H1 (cell line): ENCODE data around the gene RPRD1A. TPM values are rescaled to one million over a fixed set of nuclear protein-coding genes. Genes with fewer than 3 reads are reported as not detected.

Source experiments
- CTCF ChIA-PET: fragments of 300-600 bp; sonication (Branson Sonifier 250); formaldehyde crosslinking; loops from one replicate; lab custom pipeline; 2021; ENCODE audit not compliant: partially characterized antibody; lab: Charles Lee
- POLR2A ChIA-PET: fragments of 300-600 bp; sonication (Branson Sonifier 250); formaldehyde crosslinking; loops from one replicate; lab custom pipeline; 2021; ENCODE audit warnings: inconsistent platforms; ENCODE audit not compliant: partially characterized antibody; lab: Charles Lee
- DNase-seq, 2 experiments: peaks; one replicate each; pipeline versions ENCODE4 v3.0.0 to v3.0.0-alpha.2; 2010 to 2022; ENCODE audit warnings: low spot score in 2 of 2, low read depth in 1 of 2, mixed read lengths in 1 of 2
- FAIRE-seq: peaks from 2 replicates; lab custom pipeline; 2011; peaks lifted over from hg19 to GRCh38; lab: Jason Lieb, UNC
- H2AFZ ChIP-seq: 2 replicates; pipeline ENCODE4 v1.8.1; 2012; ENCODE audit warnings: low read length, inconsistent platforms
- H2AK5ac ChIP-seq: 2 replicates; pipeline ENCODE4 v1.6.1; 2013; ENCODE audit warnings: low read depth, low read length
- H2BK120ac ChIP-seq: replicated peaks from 2 replicates; pipeline ENCODE3; 2013; ENCODE audit warnings: low read depth, low read length, inconsistent platforms
- H2BK12ac ChIP-seq: 2 replicates; pipeline ENCODE4 v1.6.1; 2013; ENCODE audit warnings: low read depth, low read length
- H2BK15ac ChIP-seq: 2 replicates; pipeline ENCODE4 v1.6.1; 2013; ENCODE audit warnings: low read length
- H2BK20ac ChIP-seq: 2 replicates; pipeline ENCODE4 v1.6.1; 2013; ENCODE audit warnings: low read length
- H2BK5ac ChIP-seq: 2 replicates; pipeline ENCODE4 v1.6.1; 2013; ENCODE audit warnings: low read depth, low read length
- H3K14ac ChIP-seq: 2 replicates; pipeline ENCODE4 v1.6.1; 2013; ENCODE audit warnings: inconsistent platforms; ENCODE audit not compliant: insufficient read length
- H3K18ac ChIP-seq: 2 replicates; pipeline ENCODE4 v1.6.1; 2013; ENCODE audit warnings: low read length; ENCODE audit errors: extremely low read depth
- H3K23ac ChIP-seq: 2 replicates; pipeline ENCODE4 v1.6.1; 2013; ENCODE audit warnings: inconsistent platforms; ENCODE audit not compliant: insufficient read length
- H3K23me2 ChIP-seq: 2 replicates; pipeline ENCODE4 v1.6.1; 2013; ENCODE audit warnings: low read depth, low read length
- H3K27ac ChIP-seq: 2 replicates; pipeline ENCODE4 v1.6.1; 2011; ENCODE audit warnings: low read depth, low read length, inconsistent platforms
- H3K27me3 ChIP-seq, 4 experiments: replicated peaks in 1 of 4; 1 replicate in 1 of 4; 2 replicates in 3 of 4; pipeline versions ENCODE4 v1.6.1 to v1.8.1; 2011 to 2013; ENCODE audit warnings: low read length in 3 of 4, mild to moderate bottlenecking in 3 of 4, inconsistent platforms in 2 of 4, mixed read lengths in 2 of 4, moderate library complexity in 1 of 4; ENCODE audit not compliant: control insufficient read depth in 3 of 4, insufficient read depth in 3 of 4; ENCODE audit errors: extremely low read depth in 1 of 4
- H3K36me3 ChIP-seq, 4 experiments: 2 replicates each; pipeline versions ENCODE4 v1.6.1 to v1.8.1; 2011 to 2013; ENCODE audit warnings: mild to moderate bottlenecking in 4 of 4, low read length in 3 of 4, moderate library complexity in 2 of 4, control low read depth in 1 of 4, inconsistent platforms in 1 of 4; ENCODE audit not compliant: insufficient read depth in 4 of 4, control insufficient read depth in 2 of 4
- H3K4ac ChIP-seq: replicated peaks from 2 replicates; pipeline ENCODE3; 2013; ENCODE audit warnings: low read length, low read depth, mixed read lengths, inconsistent platforms; ENCODE audit not compliant: insufficient read length
- H3K4me1 ChIP-seq, 4 experiments: replicated peaks in 1 of 4; 1 replicate in 1 of 4; 2 replicates in 3 of 4; pipeline versions ENCODE4 v1.6.1 to v1.8.1; 2011 to 2013; ENCODE audit warnings: low read length in 3 of 4, inconsistent platforms in 2 of 4, mixed read lengths in 1 of 4; ENCODE audit not compliant: insufficient read depth in 4 of 4, control insufficient read depth in 3 of 4
- H3K4me2 ChIP-seq, 2 experiments: 2 replicates each; pipeline versions ENCODE4 v1.6.1 to v1.8.1; 2011 to 2013; ENCODE audit warnings: low read depth in 2 of 2, low read length in 2 of 2, control low read depth in 1 of 2, inconsistent platforms in 1 of 2, mild to moderate bottlenecking in 1 of 2; ENCODE audit not compliant: insufficient read depth in 1 of 2
- H3K4me3 ChIP-seq, 4 experiments: fragments of 200-600, 300-600 bp in 1 of 4; sonication (generic), shearing (Covaris generic), sonication (Bioruptor Twin) in 1 of 4; 2 replicates each; pipeline versions ENCODE4 v1.5.1 to v1.8.1; 2011 to 2016; ENCODE audit warnings: low read length in 4 of 4, low read depth in 3 of 4, control low read depth in 2 of 4, inconsistent platforms in 2 of 4, mild to moderate bottlenecking in 2 of 4, mixed read lengths in 1 of 4, moderate library complexity in 1 of 4; ENCODE audit not compliant: insufficient read depth in 2 of 4; ENCODE audit errors: extremely low read depth in 1 of 4
- H3K56ac ChIP-seq: replicated peaks from 2 replicates; pipeline ENCODE3; 2013; ENCODE audit warnings: low read depth, mild to moderate bottlenecking, mixed read lengths, low read length, inconsistent platforms; ENCODE audit not compliant: insufficient read length
- H3K79me1 ChIP-seq: 2 replicates; pipeline ENCODE4 v1.6.1; 2013; ENCODE audit warnings: low read depth, low read length, control low read depth
- H3K79me2 ChIP-seq, 2 experiments: 2 replicates each; pipeline versions ENCODE4 v1.6.1 to v1.8.1; 2012 to 2013; ENCODE audit warnings: low read length in 2 of 2, mild to moderate bottlenecking in 2 of 2, inconsistent platforms in 1 of 2; ENCODE audit not compliant: insufficient read depth in 2 of 2, control insufficient read depth in 1 of 2
- H3K9ac ChIP-seq, 4 experiments: replicated peaks in 1 of 4; 1 replicate in 1 of 4; 2 replicates in 3 of 4; pipeline versions ENCODE4 v1.6.1 to v1.8.1; 2011 to 2013; ENCODE audit warnings: low read depth in 3 of 4, low read length in 3 of 4, control low read depth in 2 of 4, mild to moderate bottlenecking in 2 of 4, moderate library complexity in 2 of 4, inconsistent platforms in 1 of 4; ENCODE audit errors: extremely low read depth in 1 of 4
- H3K9me3 ChIP-seq, 2 experiments: 2 replicates each; pipeline versions ENCODE4 v1.6.1 to v1.8.1; 2012 to 2013; ENCODE audit warnings: mild to moderate bottlenecking in 2 of 2, moderate library complexity in 2 of 2, control low read depth in 1 of 2, inconsistent platforms in 1 of 2, low read depth in 1 of 2, low read length in 1 of 2, mixed read lengths in 1 of 2; ENCODE audit not compliant: insufficient read depth in 2 of 2
- H4K20me1 ChIP-seq, 2 experiments: replicated peaks in 1 of 2; 2 replicates each; pipeline versions ENCODE3 to v1.8.1; 2011 to 2013; ENCODE audit warnings: inconsistent platforms in 2 of 2, low read length in 2 of 2, mild to moderate bottlenecking in 1 of 2; ENCODE audit not compliant: insufficient read depth in 2 of 2, control insufficient read depth in 1 of 2
- H4K5ac ChIP-seq: 2 replicates; pipeline ENCODE4 v1.6.1; 2013; ENCODE audit warnings: low read length, low read depth, mixed read lengths, inconsistent platforms; ENCODE audit not compliant: insufficient read length
- H4K8ac ChIP-seq: 2 replicates; pipeline ENCODE4 v1.8.0; 2013; ENCODE audit warnings: mild to moderate bottlenecking, moderate library complexity, low read length, inconsistent platforms; ENCODE audit not compliant: insufficient read depth; ENCODE audit errors: extremely low read depth
- H4K91ac ChIP-seq: replicated peaks from 2 replicates; pipeline ENCODE3; 2013; ENCODE audit warnings: low read length, mixed read lengths, inconsistent platforms; ENCODE audit not compliant: insufficient read length
- CTBP2 ChIP-seq: IDR thresholded peaks from 2 replicates; pipeline ENCODE4 v1.7.0; 2011; ENCODE audit warnings: borderline replicate concordance, mild to moderate bottlenecking, moderate library complexity, mixed read lengths, low read length; ENCODE audit not compliant: insufficient read depth, insufficient read length
- E2F6 ChIP-seq: IDR thresholded peaks from 2 replicates; pipeline ENCODE4 v1.6.1; 2012; ENCODE audit warnings: inconsistent platforms
- EP300 ChIP-seq, 2 experiments: IDR thresholded peaks; 1 replicate in 1 of 2; 2 replicates in 1 of 2; pipeline ENCODE4 v1.6.1; 2011 to 2012; ENCODE audit warnings: low read depth in 2 of 2, low read length in 2 of 2, mild to moderate bottlenecking in 2 of 2, borderline replicate concordance in 1 of 2, inconsistent platforms in 1 of 2, moderate library complexity in 1 of 2
- HDAC2 ChIP-seq, 2 experiments: fragments of 300-600 bp in 1 of 2; sonication (generic) in 1 of 2; IDR thresholded peaks; 2 replicates each; pipeline ENCODE4 v1.6.1; 2011 to 2012; ENCODE audit warnings: low read depth in 2 of 2, low read length in 2 of 2, mild to moderate bottlenecking in 2 of 2, moderate library complexity in 2 of 2, borderline replicate concordance in 1 of 2, inconsistent platforms in 1 of 2
- POLR2AphosphoS5 ChIP-seq: IDR thresholded peaks from 2 replicates; pipeline ENCODE4 v1.6.1; 2011; ENCODE audit warnings: low read depth, low read length
- RBBP5 ChIP-seq: IDR thresholded peaks from 2 replicates; pipeline ENCODE4 v1.7.1; 2012; ENCODE audit warnings: low read depth, mild to moderate bottlenecking, inconsistent platforms, low read length, moderate library complexity, borderline replicate concordance
- RXRA ChIP-seq: IDR thresholded peaks from 2 replicates; pipeline ENCODE4 v1.6.1; 2011; ENCODE audit warnings: low read depth, mild to moderate bottlenecking, low read length, moderate library complexity; ENCODE audit not compliant: insufficient read depth
- SIN3A ChIP-seq, 2 experiments: IDR thresholded peaks in 1 of 2; conservative IDR thresholded peaks in 1 of 2; 2 replicates each; pipeline ENCODE4 v1.6.1; 2011 to 2012; ENCODE audit warnings: low read length in 2 of 2, improper control_type of control experiment in 1 of 2, low read depth in 1 of 2, mild to moderate bottlenecking in 1 of 2
- WGBS, 2 experiments: shearing (Covaris generic) in 1 of 2; methylation state at CpG; one replicate each; pipeline versions ENCODE4 v1.1.6 to v1.1.7; 2013 to 2015; ENCODE audit warnings: low lambda C conversion rate in 2 of 2, mixed read lengths in 2 of 2, inconsistent platforms in 1 of 2, low coverage in 1 of 2, missing lambda C conversion rate in 1 of 2; ENCODE audit not compliant: insufficient replicate concordance in 2 of 2, insufficient coverage in 1 of 2, insufficient read length in 1 of 2; ENCODE audit errors: extremely low coverage in 1 of 2, missing lambda C conversion rate in 1 of 2; 5-methylcytosine and 5-hydroxymethylcytosine counted together
- polyA plus RNA-seq, 7 experiments: library from polyadenylated mRNA; depleted of rRNA in 3 of 7; stranded (reverse) in 5 of 7; unstranded in 2 of 7; fragments of >200 nt in 5 of 7; fragments of 200-250 nt in 2 of 7; gene quantifications; 1 replicate in 5 of 7; 2 replicates in 1 of 7; 4 replicates in 1 of 7; pipeline versions ENCODE4 v1.2.1 to v1.2.3, GENCODE V29; 2011 to 2013; ENCODE audit warnings: missing spikeins in 2 of 7, mixed read lengths in 2 of 7
- total RNA-seq: library from RNA; stranded (reverse); fragmentation: NEBNext Ultra II Directional; extraction: Animal tissue kit (Norgen Biotek cat#: 25700); gene quantifications from 2 replicates; pipeline ENCODE4 v1.2.1, GENCODE V29; 2021
- TF ChIP-seq, protein P1 (sequence below), 3 experiments: IDR thresholded peaks; 1 replicate in 2 of 3; 2 replicates in 1 of 3; pipeline versions ENCODE4 v1.5.1 to v1.6.1; 2011; ENCODE audit warnings: low read length in 3 of 3, mild to moderate bottlenecking in 3 of 3, inconsistent platforms in 2 of 3, low read depth in 1 of 3, moderate library complexity in 1 of 3; ENCODE audit not compliant: insufficient read depth in 1 of 3; ENCODE audit errors: control extremely low read depth in 1 of 3

Gene RPRD1A
- total and polyA plus RNA-seq, 2 of the 8 experiments (the other 6 are each of a cell fraction or from before 2014, with no cell fraction given), result 40.5 to 106 TPM

GRCh38 chr18:36108196-36108595 lies 40.8 kb upstream of the RPRD1A start:
- Histone ChIP-seq H2BK20ac (no peak overlapping the region), H2BK5ac (no peak overlapping the region), H3K79me2 (no peaks in the 10 kb centered on the region), H3K36me3 (peaks cover 6 to 29% (median 18%) of the 10 kb centered on the region in 4 experiments; a peak in 7 of 8 replicates), H3K4me3 (no peak overlapping the region), H3K4ac (no peak overlapping the region), H2AFZ (no peak overlapping the region), H3K9me3 (no peaks in the 10 kb centered on the region), H2AK5ac (no peak overlapping the region), H2BK12ac (no peak overlapping the region), H3K23me2 (no peaks in the 10 kb centered on the region), H3K56ac (no peak overlapping the region), H4K20me1 (no peaks in the 10 kb centered on the region), H4K91ac (no peak overlapping the region), H4K8ac (no peak overlapping the region), H3K23ac (no peak overlapping the region), H3K27ac (no peak overlapping the region), H3K79me1 (no peaks in the 10 kb centered on the region), H3K18ac (no peak overlapping the region), H2BK120ac (no peak overlapping the region), H3K4me1 (no peaks in the 10 kb centered on the region), H2BK15ac (no peak overlapping the region), H3K27me3 (no peaks in the 10 kb centered on the region), H3K4me2 (no peak overlapping the region), H3K14ac (no peak overlapping the region), H4K5ac (no peak overlapping the region), H3K9ac (no peak overlapping the region)
- ChIA-PET CTCF (interaction anchor here (0.7 to 1.9 kb wide), 5 partner anchors 12 to 642 kb away, joined by 3 to 11 read pairs (median 3); no protein-coding TSS in a partner anchor), POLR2A (interaction anchor here (2.1 kb wide), 1 partner anchor 22 kb away, joined by 7 read pairs; the partner anchor contains the start of gene ELP2)
- FAIRE-seq, result no peak
- no peak for DNase-seq
- 45% methylated on average over 2 of the region's 2 CpGs; no CpG with 5 or more reads in 1 of the 2 experiments for WGBS, 2 experiments
- TF ChIP-seq EP300 (IDR thresholded peaks at IDR 0.05; ENCODE audit: borderline replicate concordance in 1 of 2, low read depth in 2 of 2, low read length in 2 of 2) (no peak), RXRA (no peak), RBBP5 (no peak), CTBP2 (no peak), POLR2AphosphoS5 (no peak), E2F6 (no peak), HDAC2 (IDR thresholded peaks at IDR 0.05; ENCODE audit: borderline replicate concordance in 1 of 2, low read depth in 2 of 2, low read length in 2 of 2) (no peak), SIN3A (conservative IDR thresholded peaks at IDR 0.05 in 1 of 2, IDR thresholded peaks at IDR 0.05 in 1 of 2; ENCODE audit: low read depth in 1 of 2, low read length in 2 of 2) (no peak)
- TF ChIP-seq, protein P1, sequence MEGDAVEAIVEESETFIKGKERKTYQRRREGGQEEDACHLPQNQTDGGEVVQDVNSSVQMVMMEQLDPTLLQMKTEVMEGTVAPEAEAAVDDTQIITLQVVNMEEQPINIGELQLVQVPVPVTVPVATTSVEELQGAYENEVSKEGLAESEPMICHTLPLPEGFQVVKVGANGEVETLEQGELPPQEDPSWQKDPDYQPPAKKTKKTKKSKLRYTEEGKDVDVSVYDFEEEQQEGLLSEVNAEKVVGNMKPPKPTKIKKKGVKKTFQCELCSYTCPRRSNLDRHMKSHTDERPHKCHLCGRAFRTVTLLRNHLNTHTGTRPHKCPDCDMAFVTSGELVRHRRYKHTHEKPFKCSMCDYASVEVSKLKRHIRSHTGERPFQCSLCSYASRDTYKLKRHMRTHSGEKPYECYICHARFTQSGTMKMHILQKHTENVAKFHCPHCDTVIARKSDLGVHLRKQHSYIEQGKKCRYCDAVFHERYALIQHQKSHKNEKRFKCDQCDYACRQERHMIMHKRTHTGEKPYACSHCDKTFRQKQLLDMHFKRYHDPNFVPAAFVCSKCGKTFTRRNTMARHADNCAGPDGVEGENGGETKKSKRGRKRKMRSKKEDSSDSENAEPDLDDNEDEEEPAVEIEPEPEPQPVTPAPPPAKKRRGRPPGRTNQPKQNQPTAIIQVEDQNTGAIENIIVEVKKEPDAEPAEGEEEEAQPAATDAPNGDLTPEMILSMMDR (IDR thresholded peaks at IDR 0.05; ENCODE audit: control extremely low read depth in 1 of 3, insufficient read depth in 1 of 3, low read depth in 1 of 3, low read length in 3 of 3), result no peak
